Ishikawa (cell line): ENCODE measurements around the gene ATG16L1.

Source experiments
- CREB1 ChIP-seq: IDR thresholded peaks from 2 replicates; pipeline ENCODE4 v1.6.1; 2012; ENCODE audit warnings: low read depth
- MAX ChIP-seq: IDR thresholded peaks from 2 replicates; pipeline ENCODE4 v1.6.1; 2012
- RAD21 ChIP-seq: IDR thresholded peaks from 2 replicates; pipeline ENCODE4 v1.6.1; 2012; ENCODE audit warnings: low read depth
- REST ChIP-seq: IDR thresholded peaks from 2 replicates; pipeline ENCODE4 v1.6.1; 2012; ENCODE audit warnings: low read depth, mild to moderate bottlenecking
- TAF1 ChIP-seq: IDR thresholded peaks from 2 replicates; pipeline ENCODE4 v1.6.1; 2012; ENCODE audit warnings: low read depth, mild to moderate bottlenecking
- TEAD4 ChIP-seq: IDR thresholded peaks from 2 replicates; pipeline ENCODE4 v1.6.1; 2012
- YY1 ChIP-seq: IDR thresholded peaks from 2 replicates; pipeline ENCODE4 v1.6.1; 2012; ENCODE audit warnings: low read depth

- TF ChIP-seq CREB1 (no peak), TAF1 (no peak), RAD21 (no peak), TEAD4 (no peak), YY1 (no peak), REST (no peak), MAX (no peak)
Measured at GRCh38 chr2:233211548-233211895, 40.0 kb upstream of the ATG16L1 start.
